ENCODE data around the gene ACP5. TPM values are rescaled to one million over a fixed set of nuclear protein-coding genes. Genes with fewer than 3 reads are reported as not detected.
"Not testable (repeated sequence)": the region's sequence is repeated elsewhere in the genome, so short reads cannot be mapped to it uniquely, and the experiment has no call there.

Gene ACP5
- total RNA-seq, 1 experiment from 2014 or later: 2.3 TPM

GRCh38 chr19:11606484-11606883 is 29.0 kb upstream of the ACP5 start:
- Histone ChIP-seq H3K4me1 (ENCODE audit: insufficient read depth, low read length) (no peaks in the 10 kb centered on the region), H2BK15ac (ENCODE audit: low read depth, low read length) (no peak overlapping the region), H3K18ac (ENCODE audit: insufficient read length, low read depth, low read length) (no peak overlapping the region), H3K56ac (ENCODE audit: insufficient read length, low read depth, low read length) (no peak overlapping the region), H3K14ac (ENCODE audit: insufficient read depth, low read length) (no peak overlapping the region), H3K23ac (ENCODE audit: insufficient read length, low read depth, low read length) (no peak overlapping the region), H3K23me2 (ENCODE audit: insufficient read length, low read depth, low read length, poor library complexity, severe bottlenecking) (no peaks in the 10 kb centered on the region), H2BK20ac (ENCODE audit: low read depth, low read length, poor library complexity, severe bottlenecking) (no peak overlapping the region), H4K20me1 (ENCODE audit: control insufficient read depth, insufficient read depth, insufficient read length) (no peaks in the 10 kb centered on the region), H2BK120ac (ENCODE audit: low read depth, low read length, poor library complexity, severe bottlenecking) (no peak overlapping the region), H4K91ac (ENCODE audit: insufficient read length, low read depth, low read length) (no peak overlapping the region), H3T11ph (ENCODE audit: low read length) (no peak overlapping the region), H2AFZ (ENCODE audit: low read length) (no peak overlapping the region), H3K27ac (ENCODE audit: insufficient read length, low read depth, low read length) (no peak overlapping the region), H3K4ac (ENCODE audit: low read depth, low read length) (no peak overlapping the region), H2BK12ac (ENCODE audit: insufficient read length, low read depth, low read length) (no peak overlapping the region), H3K27me3 (ENCODE audit: insufficient read depth, low read length) (no peaks in the 10 kb centered on the region), H3K79me2 (ENCODE audit: insufficient read depth, low read length) (peaks cover 5% of the 10 kb centered on the region; the same call in 1 of the 2 replicates), H3K79me1 (ENCODE audit: insufficient read depth, low read depth, low read length, poor library complexity, severe bottlenecking) (peaks cover 7% of the 10 kb centered on the region), H3K9me3 (ENCODE audit: control insufficient read depth, low read depth, low read length) (peaks cover 10% of the 10 kb centered on the region), H3K4me2 (ENCODE audit: insufficient read depth, insufficient read length, low read length) (no peak overlapping the region), H4K5ac (ENCODE audit: insufficient read length, low read depth, low read length) (no peak overlapping the region), H3K9ac (ENCODE audit: extremely low read depth, insufficient read length, low read length) (no peak overlapping the region), H2BK5ac (ENCODE audit: insufficient read length, low read length) (no peak overlapping the region), H4K8ac (replicated peaks; ENCODE audit: insufficient read length, low read depth, low read length) (no peak overlapping the region), H2AK5ac (ENCODE audit: insufficient read length, low read length) (no peak overlapping the region)
- peaks cover 54 to 87% (median 80%) of the 10 kb centered on the region in 3 experiments for H3K36me3 Mint-ChIP-seq (ENCODE audit: insufficient read depth in 1 of 3, low read depth in 3 of 3)
- H3K27me3 Mint-ChIP-seq (ENCODE audit: low read depth): no peaks in the 10 kb centered on the region
- no CpG with 5 or more reads among the region's 8 CpGs for WGBS (ENCODE audit: extremely low coverage, insufficient read length, low lambda C conversion rate)
- no peak for TF ChIP-seq CTCF (conservative IDR thresholded peaks at IDR 0.05)
- H3K9me3 Mint-ChIP-seq: peaks cover 43 to 72% of the 10 kb centered on the region in 2 experiments
- H3K27ac Mint-ChIP-seq: no peak overlapping the region
- H3K4me3 Mint-ChIP-seq: no peak overlapping the region
- DNase-seq: no peak
- peaks cover 15 to 23% of the 10 kb centered on the region in 2 experiments for H3K4me1 Mint-ChIP-seq

GRCh38 chr19:11599704-11600103 is 22.3 kb upstream of the ACP5 start:
- not testable (repeated sequence) for H4K8ac ChIP-seq (replicated peaks; ENCODE audit: insufficient read length, low read depth, low read length); H3K27ac ChIP-seq (ENCODE audit: insufficient read length, low read depth, low read length); H3K27ac Mint-ChIP-seq; H3K27me3 Mint-ChIP-seq (ENCODE audit: low read depth); H4K20me1 ChIP-seq (ENCODE audit: control insufficient read depth, insufficient read depth, insufficient read length); H3K14ac ChIP-seq (ENCODE audit: insufficient read depth, low read length); H3K9ac ChIP-seq (ENCODE audit: extremely low read depth, insufficient read length, low read length); H3K4me2 ChIP-seq (ENCODE audit: insufficient read depth, insufficient read length, low read length); H2BK5ac ChIP-seq (ENCODE audit: insufficient read length, low read length); H3K4ac ChIP-seq (ENCODE audit: low read depth, low read length); H3K4me1 ChIP-seq (ENCODE audit: insufficient read depth, low read length); H3K9me3 ChIP-seq (ENCODE audit: control insufficient read depth, low read depth, low read length); H2BK12ac ChIP-seq (ENCODE audit: insufficient read length, low read depth, low read length); H4K5ac ChIP-seq (ENCODE audit: insufficient read length, low read depth, low read length); H3K23me2 ChIP-seq (ENCODE audit: insufficient read length, low read depth, low read length, poor library complexity, severe bottlenecking); H3K23ac ChIP-seq (ENCODE audit: insufficient read length, low read depth, low read length); H3T11ph ChIP-seq (ENCODE audit: low read length); H2AFZ ChIP-seq (ENCODE audit: low read length); H4K91ac ChIP-seq (ENCODE audit: insufficient read length, low read depth, low read length); H2BK15ac ChIP-seq (ENCODE audit: low read depth, low read length); H3K18ac ChIP-seq (ENCODE audit: insufficient read length, low read depth, low read length); H2BK120ac ChIP-seq (ENCODE audit: low read depth, low read length, poor library complexity, severe bottlenecking); H3K79me1 ChIP-seq (ENCODE audit: insufficient read depth, low read depth, low read length, poor library complexity, severe bottlenecking); H2AK5ac ChIP-seq (ENCODE audit: insufficient read length, low read length); H3K56ac ChIP-seq (ENCODE audit: insufficient read length, low read depth, low read length); H2BK20ac ChIP-seq (ENCODE audit: low read depth, low read length, poor library complexity, severe bottlenecking); DNase-seq; H3K27me3 ChIP-seq (ENCODE audit: insufficient read depth, low read length)
- peaks cover 13 to 24% of the 10 kb centered on the region in 2 experiments for H3K9me3 Mint-ChIP-seq
- H3K79me2 ChIP-seq (ENCODE audit: insufficient read depth, low read length): peaks cover 17% of the 10 kb centered on the region; the same call in 1 of the 2 replicates
- WGBS (ENCODE audit: extremely low coverage, insufficient read length, low lambda C conversion rate): no CpG with 5 or more reads among the region's 8 CpGs
- peaks cover 33 to 59% (median 48%) of the 10 kb centered on the region in 3 experiments for H3K36me3 Mint-ChIP-seq (ENCODE audit: insufficient read depth in 1 of 3, low read depth in 3 of 3)
- H3K4me3 Mint-ChIP-seq: peak overlapping the region in 1 of 2 experiments; percentile 79; a peak in 2 of 5 replicates
- peaks cover 19 to 35% of the 10 kb centered on the region in 2 experiments for H3K4me1 Mint-ChIP-seq
